HCT116 (cell line): ENCODE results near the gene CDH23. TPM values are rescaled to one million over a fixed set of nuclear protein-coding genes. Genes with fewer than 3 reads are reported as not detected.

ENCODE experiments used
- ATAC-seq: fragments of 200-7000 bp; cut with Tn5 transposase; 2 replicates; pipeline ENCODE4 v1.9.1; 2020; ENCODE audit warnings: mild to moderate bottlenecking, moderate library complexity
- BruUV-seq: library from RNA; stranded (reverse); fragments of 400-500 nt; replicated peaks from 2 replicates; lab custom pipeline; 2021; lab: Mats Ljungman, UMichigan
- CTCF ChIA-PET: fragments of 300-600 bp; sonication (Branson Sonifier 250); formaldehyde crosslinking; loops from one replicate; lab custom pipeline; 2021; ENCODE audit warnings: antibody characterized with exemption; lab: Charles Lee
- POLR2A ChIA-PET: fragments of 300-600, 350-600 bp; sonication (Branson Sonifier 250); formaldehyde crosslinking; loops from one replicate; lab custom pipeline; 2021; ENCODE audit warnings: antibody characterized with exemption; lab: Charles Lee
- RAD21 ChIA-PET, 2 experiments: fragments of 300-600 bp; sonication (Branson Sonifier 250); formaldehyde crosslinking; loops; one replicate each; lab custom pipeline; 2023; ENCODE audit warnings: low total read pairs in 2 of 2; ENCODE audit not compliant: uncharacterized antibody in 2 of 2, unreplicated experiment in 2 of 2, low non-redundant PET in 1 of 2; lab: Charles Lee
- DNase-seq: peaks from one replicate; pipeline ENCODE4 v3.0.0-alpha.2; 2010; ENCODE audit warnings: low read depth, low spot score
- H2AFZ ChIP-seq: fragments of 200-600 bp; shearing (Covaris generic), sonication (generic); 2 replicates; pipeline ENCODE4 v1.6.1; 2017; ENCODE audit warnings: low read depth, mixed run types, mixed read lengths, antibody characterized with exemption, low read length; ENCODE audit not compliant: poor library complexity, severe bottlenecking
- H3K27ac ChIP-seq: 2 replicates; pipeline ENCODE4 v1.5.1; 2012; ENCODE audit warnings: low read depth, low read length
- H3K27me3 ChIP-seq: fragments of 200-600 bp; sonication (generic); 2 replicates; pipeline ENCODE4 v1.6.1; 2016; ENCODE audit warnings: mixed run types, low read length, mixed read lengths; ENCODE audit not compliant: insufficient read depth
- H3K36me3 ChIP-seq, 2 experiments: fragments of 200-500 bp in 1 of 2; fragments of 200-600 bp in 1 of 2; sonication (Bioruptor generic) in 1 of 2; sonication (generic) in 1 of 2; 2 replicates each; pipeline versions ENCODE4 v1.5.1 to v1.6.1; 2014 to 2016; ENCODE audit warnings: low read length in 2 of 2, inconsistent platforms in 1 of 2, mixed read lengths in 1 of 2, mixed run types in 1 of 2; ENCODE audit not compliant: insufficient read depth in 2 of 2, control insufficient read depth in 1 of 2
- H3K4me1 ChIP-seq, 2 experiments: fragments of 200-600 bp in 1 of 2; sonication (generic) in 1 of 2; 2 replicates each; pipeline versions ENCODE4 v1.5.1 to v1.6.1; 2012 to 2017; ENCODE audit warnings: low read length in 2 of 2, inconsistent platforms in 1 of 2, mild to moderate bottlenecking in 1 of 2, mixed read lengths in 1 of 2, mixed run types in 1 of 2, moderate library complexity in 1 of 2; ENCODE audit not compliant: insufficient read depth in 2 of 2, control insufficient read depth in 1 of 2
- H3K4me2 ChIP-seq: fragments of 200-600 bp; sonication (generic); 2 replicates; pipeline ENCODE4 v1.6.1; 2017; ENCODE audit warnings: mixed run types, low read length, mixed read lengths
- H3K4me3 ChIP-seq, 2 experiments: fragments of 200-600 bp in 1 of 2; sonication (generic) in 1 of 2; replicated peaks in 1 of 2; 2 replicates each; pipeline ENCODE4 v1.5.1; 2011 to 2016; ENCODE audit warnings: low read length in 2 of 2, control low read depth in 1 of 2, low read depth in 1 of 2, mild to moderate bottlenecking in 1 of 2, mixed read lengths in 1 of 2, mixed run types in 1 of 2
- H3K79me2 ChIP-seq: fragments of 200-600 bp; sonication (generic); 2 replicates; pipeline ENCODE4 v1.6.1; 2017; ENCODE audit warnings: mild to moderate bottlenecking, mixed run types, low read length, moderate library complexity, mixed read lengths; ENCODE audit not compliant: insufficient read depth
- H3K9ac ChIP-seq: fragments of 200-600 bp; sonication (generic); 2 replicates; pipeline ENCODE4 v1.6.1; 2016; ENCODE audit warnings: low read length, mixed read lengths
- H3K9me2 ChIP-seq: fragments of 200-600 bp; sonication (generic), shearing (Covaris generic); 2 replicates; pipeline ENCODE4 v1.6.1; 2017; ENCODE audit warnings: mixed run types, mild to moderate bottlenecking, moderate library complexity; ENCODE audit not compliant: insufficient read depth
- H3K9me3 ChIP-seq, 2 experiments: fragments of 200-500 bp in 1 of 2; fragments of 200-600 bp in 1 of 2; sonication (Bioruptor generic) in 1 of 2; sonication (generic) in 1 of 2; 2 replicates each; pipeline ENCODE4 v1.6.1; 2014 to 2017; ENCODE audit warnings: low read length in 2 of 2, mixed read lengths in 2 of 2, inconsistent platforms in 1 of 2, low read depth in 1 of 2, mild to moderate bottlenecking in 1 of 2, mixed run types in 1 of 2, moderate library complexity in 1 of 2; ENCODE audit not compliant: control insufficient read depth in 1 of 2, insufficient read depth in 1 of 2
- H4K20me1 ChIP-seq: fragments of 200-600 bp; sonication (generic), shearing (Covaris generic); 2 replicates; pipeline ENCODE4 v1.6.1; 2017; ENCODE audit warnings: mixed run types, mild to moderate bottlenecking, moderate library complexity; ENCODE audit not compliant: insufficient read depth
- EGR1 ChIP-seq: IDR thresholded peaks from 2 replicates; pipeline ENCODE4 v1.6.1; 2012; ENCODE audit warnings: low read depth
- EZH2 ChIP-seq: fragments of 200-600 bp; sonication (generic); IDR thresholded peaks from 2 replicates; pipeline ENCODE4 v1.6.1; 2017; ENCODE audit warnings: antibody characterized with exemption, mixed run types
- FOSL1 ChIP-seq: IDR thresholded peaks from 2 replicates; pipeline ENCODE4 v1.6.1; 2012; ENCODE audit warnings: low read depth
- RAD21 ChIP-seq: IDR thresholded peaks from 2 replicates; pipeline ENCODE4 v1.6.1; 2012; ENCODE audit warnings: low read depth, mild to moderate bottlenecking
- SIN3A ChIP-seq: IDR thresholded peaks from 2 replicates; pipeline ENCODE4 v1.6.1; 2012; ENCODE audit warnings: low read depth
- SP1 ChIP-seq: IDR thresholded peaks from 2 replicates; pipeline ENCODE4 v1.6.1; 2012; ENCODE audit warnings: low read depth
- YY1 ChIP-seq: IDR thresholded peaks from 2 replicates; pipeline ENCODE4 v1.6.1; 2011; ENCODE audit warnings: low read length, low read depth, moderate library complexity, mild to moderate bottlenecking; ENCODE audit not compliant: insufficient replicate concordance; ENCODE audit errors: extremely low read depth
- ZNF274 ChIP-seq: fragments of 200-500 bp; sonication (Bioruptor generic); IDR thresholded peaks from 2 replicates; pipeline ENCODE4 v1.6.1; 2014; ENCODE audit warnings: mild to moderate bottlenecking, low read depth, low read length, inconsistent platforms
- intact Hi-C: fragments of 100-400 bp; cut with micrococcal nuclease; formaldehyde crosslinking; loops from 2 replicates; pipeline ENCODE4 v1.10.0; 2022
- total RNA-seq: library from RNA; stranded (reverse); gene quantifications from one replicate; pipeline ENCODE4 v1.2.1, GENCODE V29; 2021; ENCODE audit not compliant: unreplicated experiment
- TF ChIP-seq, protein P1 (sequence below): IDR thresholded peaks from 2 replicates; pipeline ENCODE4 v1.6.1; 2011; ENCODE audit warnings: mild to moderate bottlenecking, low read length, moderate library complexity; ENCODE audit not compliant: insufficient replicate concordance; ENCODE audit errors: extremely low read depth
- TF ChIP-seq, protein P2 (sequence below): IDR thresholded peaks from 2 replicates; pipeline ENCODE4 v1.6.1; 2012; ENCODE audit warnings: low read depth
- TF ChIP-seq, protein P3 (sequence below): IDR thresholded peaks from 2 replicates; pipeline ENCODE4 v1.6.1; 2012

CDH23 gene
- total RNA-seq, 1 experiment from 2014 or later = not detected

DNA sequence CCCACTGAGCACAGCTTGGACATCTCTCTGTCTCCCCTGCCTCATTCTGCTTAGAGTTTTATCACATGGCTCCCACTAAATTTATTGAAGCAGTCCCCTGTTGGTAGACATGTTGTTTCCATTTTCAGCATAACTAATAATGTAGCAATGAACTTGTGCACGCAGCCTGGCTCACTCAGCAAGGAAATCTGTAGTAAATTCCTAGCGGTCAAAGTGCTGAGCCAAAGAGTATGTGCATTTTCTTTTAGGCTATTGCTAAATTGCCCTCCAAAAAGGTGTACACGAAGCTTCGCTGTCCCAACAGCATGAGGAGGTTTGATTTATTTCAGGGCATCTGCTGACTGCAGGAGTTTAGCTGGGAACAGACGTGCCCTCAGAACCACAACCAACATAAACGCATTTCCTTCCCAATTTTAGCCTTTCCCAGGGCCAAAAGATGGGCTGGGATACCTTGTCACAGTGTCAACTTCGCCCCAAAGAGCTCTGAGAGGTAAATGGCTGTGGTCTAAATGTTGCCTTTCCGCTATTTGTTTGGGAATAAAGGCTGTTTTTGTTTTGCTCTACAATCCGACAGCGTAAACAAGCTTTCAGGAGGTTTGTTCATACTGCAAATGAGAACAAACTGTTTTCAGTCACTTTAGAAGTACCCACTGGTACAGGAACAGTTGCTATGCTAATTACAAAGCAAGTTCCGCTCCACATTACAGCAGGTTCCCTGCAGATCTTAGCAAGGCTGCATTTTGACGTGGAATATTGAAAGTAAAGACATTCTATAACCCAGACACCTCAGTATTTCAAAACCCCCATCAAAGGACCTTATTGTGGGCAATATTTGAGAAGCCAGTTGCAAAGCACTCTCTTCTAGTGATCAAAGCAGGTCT is 359.8 kb downstream of the CDH23 start:
- no peak for ATAC-seq
- ChIA-PET POLR2A (interaction anchor here (1.7 kb wide), 1 partner anchor 17 kb away, joined by 3 read pairs; the partner anchor contains the start of gene VSIR), CTCF (no interaction called here), RAD21 (no interaction called here)
- no peak overlapping the region for H3K4me2 ChIP-seq
- TF ChIP-seq SP1 = no peak
- TF ChIP-seq, protein P1, sequence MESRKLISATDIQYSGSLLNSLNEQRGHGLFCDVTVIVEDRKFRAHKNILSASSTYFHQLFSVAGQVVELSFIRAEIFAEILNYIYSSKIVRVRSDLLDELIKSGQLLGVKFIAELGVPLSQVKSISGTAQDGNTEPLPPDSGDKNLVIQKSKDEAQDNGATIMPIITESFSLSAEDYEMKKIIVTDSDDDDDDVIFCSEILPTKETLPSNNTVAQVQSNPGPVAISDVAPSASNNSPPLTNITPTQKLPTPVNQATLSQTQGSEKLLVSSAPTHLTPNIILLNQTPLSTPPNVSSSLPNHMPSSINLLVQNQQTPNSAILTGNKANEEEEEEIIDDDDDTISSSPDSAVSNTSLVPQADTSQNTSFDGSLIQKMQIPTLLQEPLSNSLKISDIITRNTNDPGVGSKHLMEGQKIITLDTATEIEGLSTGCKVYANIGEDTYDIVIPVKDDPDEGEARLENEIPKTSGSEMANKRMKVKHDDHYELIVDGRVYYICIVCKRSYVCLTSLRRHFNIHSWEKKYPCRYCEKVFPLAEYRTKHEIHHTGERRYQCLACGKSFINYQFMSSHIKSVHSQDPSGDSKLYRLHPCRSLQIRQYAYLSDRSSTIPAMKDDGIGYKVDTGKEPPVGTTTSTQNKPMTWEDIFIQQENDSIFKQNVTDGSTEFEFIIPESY = no peak
- no peak for TF ChIP-seq FOSL1
- H3K36me3 ChIP-seq = no peaks in the 10 kb centered on the region
- DNase-seq = no peak
- H4K20me1 ChIP-seq = no peaks in the 10 kb centered on the region
- peaks cover 3 to 27% of the 10 kb centered on the region in 2 experiments; a peak in 2 of 4 replicates for H3K4me1 ChIP-seq
- no peaks in the 10 kb centered on the region for H3K27me3 ChIP-seq
- H3K9me2 ChIP-seq = no peaks in the 10 kb centered on the region
- intact Hi-C loops = no loop called here
- BruUV-seq = no TSS peak
- no peak overlapping the region for H3K27ac ChIP-seq
- no peak overlapping the region for H2AFZ ChIP-seq
- H3K9me3 ChIP-seq = no peaks in the 10 kb centered on the region
- no peaks in the 10 kb centered on the region for H3K79me2 ChIP-seq
- H3K9ac ChIP-seq = no peak overlapping the region
- no peak overlapping the region for H3K4me3 ChIP-seq

DNA sequence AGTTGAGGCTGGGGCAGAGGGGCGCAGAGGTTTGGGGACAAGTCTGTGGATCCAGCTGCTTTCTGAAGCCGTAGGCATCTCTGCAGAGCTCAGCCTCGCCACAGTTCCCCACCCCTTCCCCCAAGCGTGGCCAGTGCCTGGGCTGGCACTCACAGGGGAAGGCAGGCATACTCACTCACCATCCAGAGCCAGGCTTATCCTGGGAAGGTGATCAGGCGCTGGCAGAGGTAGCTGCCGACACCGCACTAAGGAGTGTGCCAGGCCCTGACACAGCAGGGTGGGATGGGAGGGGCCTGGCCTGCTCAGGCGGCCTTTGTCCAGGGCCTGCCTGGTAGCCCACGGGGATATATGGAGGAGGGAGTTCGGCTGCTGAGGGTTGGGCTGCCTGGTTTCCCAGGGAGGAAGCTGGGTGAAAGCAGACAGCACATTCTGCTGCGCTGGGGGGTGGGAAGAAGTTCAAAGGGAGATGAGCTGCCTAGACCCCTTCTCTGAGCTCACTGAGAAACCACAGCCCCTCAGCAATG is 360.7 kb downstream of the CDH23 start:
- ATAC-seq = no peak
- Histone ChIP-seq H3K9ac (no peak overlapping the region), H3K4me2 (no peak overlapping the region), H4K20me1 (no peaks in the 10 kb centered on the region), H3K4me1 (peaks cover 8 to 36% of the 10 kb centered on the region in 2 experiments), H3K27me3 (no peaks in the 10 kb centered on the region), H3K9me2 (no peaks in the 10 kb centered on the region), H3K4me3 (no peak overlapping the region), H3K79me2 (no peaks in the 10 kb centered on the region), H3K36me3 (no peaks in the 10 kb centered on the region), H2AFZ (no peak overlapping the region), H3K9me3 (no peaks in the 10 kb centered on the region), H3K27ac (no peak overlapping the region)
- no TSS peak for BruUV-seq
- RAD21 ChIA-PET = no interaction called here
- no peak for DNase-seq
- intact Hi-C loops = no loop called here
- CTCF ChIA-PET = interaction anchor here (1.0 to 1.3 kb wide), 2 partner anchors 10 to 16 kb away, joined by 4 read pairs; partner anchors contain the start of gene VSIR
- TF ChIP-seq, protein P2, sequence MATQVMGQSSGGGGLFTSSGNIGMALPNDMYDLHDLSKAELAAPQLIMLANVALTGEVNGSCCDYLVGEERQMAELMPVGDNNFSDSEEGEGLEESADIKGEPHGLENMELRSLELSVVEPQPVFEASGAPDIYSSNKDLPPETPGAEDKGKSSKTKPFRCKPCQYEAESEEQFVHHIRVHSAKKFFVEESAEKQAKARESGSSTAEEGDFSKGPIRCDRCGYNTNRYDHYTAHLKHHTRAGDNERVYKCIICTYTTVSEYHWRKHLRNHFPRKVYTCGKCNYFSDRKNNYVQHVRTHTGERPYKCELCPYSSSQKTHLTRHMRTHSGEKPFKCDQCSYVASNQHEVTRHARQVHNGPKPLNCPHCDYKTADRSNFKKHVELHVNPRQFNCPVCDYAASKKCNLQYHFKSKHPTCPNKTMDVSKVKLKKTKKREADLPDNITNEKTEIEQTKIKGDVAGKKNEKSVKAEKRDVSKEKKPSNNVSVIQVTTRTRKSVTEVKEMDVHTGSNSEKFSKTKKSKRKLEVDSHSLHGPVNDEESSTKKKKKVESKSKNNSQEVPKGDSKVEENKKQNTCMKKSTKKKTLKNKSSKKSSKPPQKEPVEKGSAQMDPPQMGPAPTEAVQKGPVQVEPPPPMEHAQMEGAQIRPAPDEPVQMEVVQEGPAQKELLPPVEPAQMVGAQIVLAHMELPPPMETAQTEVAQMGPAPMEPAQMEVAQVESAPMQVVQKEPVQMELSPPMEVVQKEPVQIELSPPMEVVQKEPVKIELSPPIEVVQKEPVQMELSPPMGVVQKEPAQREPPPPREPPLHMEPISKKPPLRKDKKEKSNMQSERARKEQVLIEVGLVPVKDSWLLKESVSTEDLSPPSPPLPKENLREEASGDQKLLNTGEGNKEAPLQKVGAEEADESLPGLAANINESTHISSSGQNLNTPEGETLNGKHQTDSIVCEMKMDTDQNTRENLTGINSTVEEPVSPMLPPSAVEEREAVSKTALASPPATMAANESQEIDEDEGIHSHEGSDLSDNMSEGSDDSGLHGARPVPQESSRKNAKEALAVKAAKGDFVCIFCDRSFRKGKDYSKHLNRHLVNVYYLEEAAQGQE = no peak
- no peak for TF ChIP-seq FOSL1
- TF ChIP-seq EGR1 = no peak
- TF ChIP-seq ZNF274 = no peak
- no peak for TF ChIP-seq YY1
- TF ChIP-seq RAD21 = no peak
- TF ChIP-seq, protein P3, sequence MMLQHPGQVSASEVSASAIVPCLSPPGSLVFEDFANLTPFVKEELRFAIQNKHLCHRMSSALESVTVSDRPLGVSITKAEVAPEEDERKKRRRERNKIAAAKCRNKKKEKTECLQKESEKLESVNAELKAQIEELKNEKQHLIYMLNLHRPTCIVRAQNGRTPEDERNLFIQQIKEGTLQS = no peak
- no peak for TF ChIP-seq EZH2
- TF ChIP-seq SIN3A = no peak
- POLR2A ChIA-PET = interaction anchor here (1.7 kb wide), 1 partner anchor 16 kb away, joined by 3 read pairs; the partner anchor contains the start of gene VSIR
